Measurements from ENCODE around the gene ZNF474. TPM values are rescaled to one million over a fixed set of nuclear protein-coding genes. Genes with fewer than 3 reads are reported as not detected.

The ZNF474 gene
- total RNA-seq (2022) (0.29 and 0.73 TPM in 2 replicates), Bru-seq, nascent RNA (percentile 36 among the genes with signal in this experiment), BruChase-seq, experiment 1, labeled RNA remaining after a 6-hour chase (percentile 38 among the genes with signal in this experiment), BruChase-seq, experiment 2, labeled RNA remaining after a 2-hour chase (percentile 42 among the genes with signal in this experiment)
- long read RNA-seq, result 0 reads

DNA sequence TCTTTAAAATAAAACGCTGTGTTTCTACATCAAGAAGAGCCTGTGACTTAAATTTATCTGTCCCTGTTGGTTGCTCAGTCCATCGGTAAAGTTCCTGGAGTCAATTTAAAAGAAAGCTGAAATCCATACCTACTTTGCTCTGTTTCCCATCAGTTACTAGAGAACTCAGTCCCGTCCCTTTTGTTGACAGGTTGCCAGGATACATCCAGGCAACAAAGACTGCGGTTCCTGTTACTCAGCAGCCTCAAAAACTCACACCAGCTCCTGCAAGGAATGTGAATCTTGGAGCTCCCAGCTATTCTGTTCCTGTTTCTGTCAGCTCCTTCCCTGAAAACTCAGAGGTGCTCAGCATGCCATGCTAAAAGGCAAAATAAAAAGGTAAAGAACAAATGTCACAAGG lies at the start of gene ZNF474:
ZNF474 (plus strand) TSS at position 241 of the 400 bp plus-strand sequence. CDS start 22,445 bp downstream, outside the sequence.
- BruUV-seq (replicated peaks), result no TSS peak
- peaks cover 6% of the 10 kb centered on the region for H3K4me1 Mint-ChIP-seq (ENCODE audit: low read depth, unreplicated experiment)
- H3K9me3 Mint-ChIP-seq (ENCODE audit: low read depth, unreplicated experiment), result no peaks in the 10 kb centered on the region
- H3K27ac Mint-ChIP-seq (ENCODE audit: unreplicated experiment), result peak within 1 kb of the TSS; percentile 65
- CTCF ChIA-PET, result interaction anchor here (0.8 to 1.0 kb wide), 5 partner anchors 9 to 53 kb away, joined by 3 to 9 read pairs (median 5); no protein-coding TSS in a partner anchor
- TF ChIP-seq, protein P1, sequence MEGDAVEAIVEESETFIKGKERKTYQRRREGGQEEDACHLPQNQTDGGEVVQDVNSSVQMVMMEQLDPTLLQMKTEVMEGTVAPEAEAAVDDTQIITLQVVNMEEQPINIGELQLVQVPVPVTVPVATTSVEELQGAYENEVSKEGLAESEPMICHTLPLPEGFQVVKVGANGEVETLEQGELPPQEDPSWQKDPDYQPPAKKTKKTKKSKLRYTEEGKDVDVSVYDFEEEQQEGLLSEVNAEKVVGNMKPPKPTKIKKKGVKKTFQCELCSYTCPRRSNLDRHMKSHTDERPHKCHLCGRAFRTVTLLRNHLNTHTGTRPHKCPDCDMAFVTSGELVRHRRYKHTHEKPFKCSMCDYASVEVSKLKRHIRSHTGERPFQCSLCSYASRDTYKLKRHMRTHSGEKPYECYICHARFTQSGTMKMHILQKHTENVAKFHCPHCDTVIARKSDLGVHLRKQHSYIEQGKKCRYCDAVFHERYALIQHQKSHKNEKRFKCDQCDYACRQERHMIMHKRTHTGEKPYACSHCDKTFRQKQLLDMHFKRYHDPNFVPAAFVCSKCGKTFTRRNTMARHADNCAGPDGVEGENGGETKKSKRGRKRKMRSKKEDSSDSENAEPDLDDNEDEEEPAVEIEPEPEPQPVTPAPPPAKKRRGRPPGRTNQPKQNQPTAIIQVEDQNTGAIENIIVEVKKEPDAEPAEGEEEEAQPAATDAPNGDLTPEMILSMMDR (IDR thresholded peaks at IDR 0.05; ENCODE audit: unreplicated experiment), result no peak
- H3K27me3 Mint-ChIP-seq (ENCODE audit: unreplicated experiment), result no peaks in the 10 kb centered on the region
- intact Hi-C loops (cut with micrococcal nuclease; ENCODE audit: unreplicated experiment), result no loop called here
- H3K4me3 Mint-ChIP-seq (ENCODE audit: low read depth, unreplicated experiment), result no peak within 1 kb of the TSS
- DNase-seq, result peak; percentile 76
- H3K36me3 Mint-ChIP-seq (ENCODE audit: insufficient read depth, unreplicated experiment), result no peaks in the 10 kb centered on the region

DNA sequence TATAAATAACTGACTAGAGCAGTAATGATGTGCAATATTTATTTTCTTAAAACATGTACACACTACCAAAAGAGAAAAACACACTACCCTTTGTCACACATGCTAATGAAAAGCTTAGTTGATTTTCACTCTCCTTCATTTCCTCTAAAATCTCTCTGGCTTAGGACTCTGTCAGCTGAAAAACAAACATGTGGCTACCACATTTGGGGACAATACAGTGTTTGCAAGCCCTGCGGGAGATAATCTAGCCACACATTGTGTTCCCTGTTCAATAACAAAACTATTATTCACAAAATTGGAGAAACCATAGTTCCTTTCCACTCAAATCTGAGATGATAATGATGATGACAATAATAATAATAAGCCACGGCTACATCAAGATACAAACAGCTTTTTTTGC lies 47.8 kb upstream of the ZNF474 start:
- peaks cover 23% of the 10 kb centered on the region for H3K4me1 Mint-ChIP-seq (ENCODE audit: low read depth, unreplicated experiment)
- peaks cover 24% of the 10 kb centered on the region for H3K36me3 Mint-ChIP-seq (ENCODE audit: insufficient read depth, unreplicated experiment)
- TF ChIP-seq, protein P1 (IDR thresholded peaks at IDR 0.05; ENCODE audit: unreplicated experiment), result no peak
- intact Hi-C loops (cut with micrococcal nuclease; ENCODE audit: unreplicated experiment), result no loop called here
- H3K9me3 Mint-ChIP-seq (ENCODE audit: low read depth, unreplicated experiment), result no peaks in the 10 kb centered on the region
- H3K4me3 Mint-ChIP-seq (ENCODE audit: low read depth, unreplicated experiment), result no peak overlapping the region
- H3K27ac Mint-ChIP-seq (ENCODE audit: unreplicated experiment), result no peak overlapping the region
- no TSS peak for BruUV-seq (replicated peaks)
- CTCF ChIA-PET, result no interaction called here
- H3K27me3 Mint-ChIP-seq (ENCODE audit: unreplicated experiment), result no peaks in the 10 kb centered on the region
- DNase-seq, result no peak

DNA sequence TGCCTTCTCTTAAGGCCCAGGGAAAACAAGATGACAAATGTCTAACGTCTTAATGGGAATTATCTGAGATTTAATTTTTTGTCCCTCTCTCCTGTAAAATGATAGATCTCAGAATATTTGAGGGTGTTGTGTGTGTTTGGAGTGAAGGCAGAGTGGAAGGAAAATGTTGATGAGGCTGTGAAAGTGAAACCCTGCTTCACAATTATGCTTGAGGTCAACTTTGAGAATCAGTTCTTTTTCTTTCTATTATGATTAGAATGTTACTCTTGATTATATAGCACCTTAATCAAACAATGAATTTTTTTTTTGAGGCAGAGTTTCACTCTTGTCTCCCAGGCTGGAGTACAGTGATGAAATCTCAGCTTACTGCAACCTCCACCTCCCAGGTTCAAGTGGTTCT lies 45.8 kb upstream of the ZNF474 start:
- Mint-ChIP-seq H3K27ac (ENCODE audit: unreplicated experiment) (no peak overlapping the region), H3K9me3 (ENCODE audit: low read depth, unreplicated experiment) (no peaks in the 10 kb centered on the region), H3K36me3 (ENCODE audit: insufficient read depth, unreplicated experiment) (peaks cover 4% of the 10 kb centered on the region), H3K4me1 (ENCODE audit: low read depth, unreplicated experiment) (peaks cover 6% of the 10 kb centered on the region), H3K27me3 (ENCODE audit: unreplicated experiment) (no peaks in the 10 kb centered on the region), H3K4me3 (ENCODE audit: low read depth, unreplicated experiment) (no peak overlapping the region)
- DNase-seq, result no peak
- no TSS peak for BruUV-seq (replicated peaks)
- CTCF ChIA-PET, result no interaction called here
- intact Hi-C loops (cut with micrococcal nuclease; ENCODE audit: unreplicated experiment), result no loop called here
- TF ChIP-seq, protein P1 (IDR thresholded peaks at IDR 0.05; ENCODE audit: unreplicated experiment), result no peak

DNA sequence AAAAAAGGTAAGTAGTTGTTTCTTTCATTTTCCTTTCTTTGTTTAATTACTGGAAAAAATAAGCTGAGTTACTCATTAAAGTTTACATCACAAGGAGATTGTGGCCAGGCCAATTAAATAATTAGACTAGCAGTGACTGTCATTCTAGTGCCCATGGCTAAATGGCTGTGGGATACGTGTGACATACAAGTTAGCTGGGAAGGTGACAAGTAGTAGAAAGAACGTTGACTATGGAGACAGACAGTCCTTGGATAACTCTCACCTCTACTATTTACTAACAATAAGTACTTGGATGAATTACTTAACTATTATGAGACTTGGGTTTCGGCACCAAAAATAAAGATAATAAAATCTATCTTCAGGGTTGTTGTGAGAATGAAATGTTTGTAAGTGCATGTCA lies 44.3 kb upstream of the ZNF474 start:
- Mint-ChIP-seq H3K27ac (ENCODE audit: unreplicated experiment) (no peak overlapping the region), H3K27me3 (ENCODE audit: unreplicated experiment) (no peaks in the 10 kb centered on the region), H3K36me3 (ENCODE audit: insufficient read depth, unreplicated experiment) (no peaks in the 10 kb centered on the region), H3K9me3 (ENCODE audit: low read depth, unreplicated experiment) (no peaks in the 10 kb centered on the region), H3K4me3 (ENCODE audit: low read depth, unreplicated experiment) (no peak overlapping the region), H3K4me1 (ENCODE audit: low read depth, unreplicated experiment) (no peaks in the 10 kb centered on the region)
- TF ChIP-seq, protein P1 (IDR thresholded peaks at IDR 0.05; ENCODE audit: unreplicated experiment), result no peak
- intact Hi-C loops (cut with micrococcal nuclease; ENCODE audit: unreplicated experiment), result no loop called here
- no peak for DNase-seq
- no TSS peak for BruUV-seq (replicated peaks)
- CTCF ChIA-PET, result interaction anchor here (0.7 kb wide), 1 partner anchor 9 kb away, joined by 3 read pairs; no protein-coding TSS in a partner anchor

Data from Calu3 (cell line).